Kidney (tissue), 14 donors: Measurements from ENCODE around the gene TRUB2. TPM values are rescaled to one million over a fixed set of nuclear protein-coding genes. Genes with fewer than 3 reads are reported as not detected.

Experiments used
- DNase-seq, 5 donors: peaks; one replicate each; pipeline ENCODE4 v3.0.0-alpha.2; 2013 to 2020
- FAIRE-seq: peaks from 2 replicates; lab custom pipeline; 2012; peaks lifted over from hg19 to GRCh38; lab: Jason Lieb, UNC
- H3K27ac ChIP-seq, 2 donors: one replicate each; pipeline ENCODE4 v1.7.0; 2013; ENCODE audit warnings: low read depth in 2 of 2, low read length in 2 of 2, inconsistent platforms in 1 of 2
- H3K27me3 ChIP-seq: one replicate; pipeline ENCODE4 v1.7.1; 2013; ENCODE audit warnings: low read length, inconsistent platforms; ENCODE audit not compliant: control insufficient read depth, insufficient read depth
- H3K36me3 ChIP-seq, 3 donors: one replicate each; pipeline versions ENCODE4 v1.7.0 to v1.7.1; 2013; ENCODE audit warnings: low read length in 3 of 3, control low read depth in 1 of 3, inconsistent platforms in 1 of 3; ENCODE audit not compliant: insufficient read depth in 3 of 3, control insufficient read depth in 2 of 3
- H3K4me1 ChIP-seq, 3 donors: one replicate each; pipeline versions ENCODE4 v1.7.0 to v1.7.1; 2013; ENCODE audit warnings: low read length in 3 of 3, inconsistent platforms in 1 of 3, low read depth in 1 of 3; ENCODE audit not compliant: control insufficient read depth in 2 of 3, insufficient read depth in 2 of 3
- H3K4me3 ChIP-seq, 3 donors: one replicate each; pipeline versions ENCODE4 v1.7.0 to v1.8.1; 2013; ENCODE audit warnings: low read length in 3 of 3, control low read depth in 1 of 3, inconsistent platforms in 1 of 3
- H3K9ac ChIP-seq, 3 donors: one replicate each; pipeline versions ENCODE4 v1.7.0 to v1.7.1; 2013; ENCODE audit warnings: low read length in 3 of 3, control low read depth in 1 of 3, inconsistent platforms in 1 of 3
- H3K9me3 ChIP-seq, 3 donors: one replicate each; pipeline versions ENCODE4 v1.7.0 to v1.7.1; 2013; ENCODE audit warnings: low read length in 3 of 3, control low read depth in 1 of 3, inconsistent platforms in 1 of 3; ENCODE audit not compliant: control insufficient read depth in 2 of 3, insufficient read depth in 1 of 3
- CTCF ChIP-seq: IDR thresholded peaks from 3 replicates; pipeline ENCODE4 v1.5.1; 2012; ENCODE audit warnings: mild to moderate bottlenecking, moderate library complexity, borderline replicate concordance; ENCODE audit not compliant: insufficient read depth; ENCODE audit errors: extremely low read depth
- intact Hi-C: fragments of 100-400 bp; cut with DNase I; formaldehyde crosslinking; loops from one replicate; pipeline ENCODE4 v1.11.1; 2022
- polyA plus RNA-seq: library from polyadenylated mRNA; stranded (reverse); fragments of 350-450 nt; fragmentation: Illumina TruSeq; extraction: RNeasy Lipid Tissue Mini Kit (QIAGEN cat#74804); gene quantifications from one replicate; pipeline ENCODE4 v1.2.3, GENCODE V29; 2014; ENCODE audit warnings: low read depth, low replicate concordance; ENCODE audit not compliant: insufficient read depth
- total RNA-seq: library from RNA; stranded (reverse); fragmentation: NEBNext Ultra II Directional; extraction: Animal tissue kit (Norgen Biotek cat#: 25700); gene quantifications from one replicate; pipeline ENCODE4 v1.2.1, GENCODE V29; 2021
- donor health status: control.
- donor health status: control.
- donor health status: control.
- donor health status: control.
- donor health status: control.
- donor health status: DM: yes; HTN: yes; CAD: no.
- donor health status: Normal renal cell carcinoma (clear cell type).

Gene TRUB2
- total and polyA plus RNA-seq, 2 donors from 2014 or later: 22.4 to 40.8 TPM

GRCh38 chr9:128337936-128338335 lies 15.7 kb upstream of the TRUB2 start:
- Histone ChIP-seq H3K9me3 (no peaks in the 10 kb centered on the region), H3K27me3 (no peaks in the 10 kb centered on the region), H3K9ac (no peak overlapping the region), H3K4me1 (peaks cover 0 to 8% (median 0%) of the 10 kb centered on the region in 3 donors), H3K36me3 (peaks cover 0 to 2% (median 0%) of the 10 kb centered on the region in 3 donors), H3K4me3 (no peak overlapping the region), H3K27ac (no peak overlapping the region)
- no peak for TF ChIP-seq CTCF
- intact Hi-C loops: no loop called here
- no peak for FAIRE-seq
- no peak for DNase-seq

GRCh38 chr9:128335914-128336313 lies 13.7 kb upstream of the TRUB2 start:
- intact Hi-C loops: no loop called here
- Histone ChIP-seq H3K36me3 (peaks cover 0 to 5% (median 0%) of the 10 kb centered on the region in 3 donors), H3K27me3 (no peaks in the 10 kb centered on the region), H3K9me3 (no peaks in the 10 kb centered on the region), H3K27ac (no peak overlapping the region), H3K4me1 (peaks cover 0 to 4% (median 0%) of the 10 kb centered on the region in 3 donors), H3K4me3 (no peak overlapping the region), H3K9ac (no peak overlapping the region)
- DNase-seq (no peak), FAIRE-seq (no peak)
- TF ChIP-seq CTCF: no peak

GRCh38 chr9:128335161-128335560 lies 12.9 kb upstream of the TRUB2 start:
- Histone ChIP-seq H3K4me3 (no peak overlapping the region), H3K36me3 (peaks cover 0 to 5% (median 0%) of the 10 kb centered on the region in 3 donors), H3K4me1 (peaks cover 0 to 4% (median 0%) of the 10 kb centered on the region in 3 donors), H3K27ac (no peak overlapping the region), H3K9ac (no peak overlapping the region), H3K9me3 (no peaks in the 10 kb centered on the region), H3K27me3 (no peaks in the 10 kb centered on the region)
- DNase-seq: no peak
- no peak for TF ChIP-seq CTCF
- FAIRE-seq: no peak
- intact Hi-C loops: no loop called here

GRCh38 chr9:128333451-128333869 lies 11.2 kb upstream of the TRUB2 start:
- no peak overlapping the region for H3K4me3 ChIP-seq
- no peaks in the 10 kb centered on the region for H3K4me1 ChIP-seq
- no peaks in the 10 kb centered on the region for H3K9me3 ChIP-seq
- no peak for TF ChIP-seq CTCF
- no peaks in the 10 kb centered on the region for H3K27me3 ChIP-seq
- FAIRE-seq: no peak
- peaks cover 0 to 5% (median 0%) of the 10 kb centered on the region in 3 donors for H3K36me3 ChIP-seq
- no peak overlapping the region for H3K27ac ChIP-seq
- no peak overlapping the region for H3K9ac ChIP-seq
- intact Hi-C loops: no loop called here
- peak in 1 of 5 donors; percentile 15 for DNase-seq
